ENCODE data around the gene CNTNAP2.

CNTNAP2 gene

GRCh38 chr7:146885231-146885630, 768.6 kb downstream of the CNTNAP2 start:
- Histone ChIP-seq H4K20me1 (ENCODE audit: insufficient read depth) (no peaks in the 10 kb centered on the region), H3K4me2 (no peak overlapping the region)

DNA sequence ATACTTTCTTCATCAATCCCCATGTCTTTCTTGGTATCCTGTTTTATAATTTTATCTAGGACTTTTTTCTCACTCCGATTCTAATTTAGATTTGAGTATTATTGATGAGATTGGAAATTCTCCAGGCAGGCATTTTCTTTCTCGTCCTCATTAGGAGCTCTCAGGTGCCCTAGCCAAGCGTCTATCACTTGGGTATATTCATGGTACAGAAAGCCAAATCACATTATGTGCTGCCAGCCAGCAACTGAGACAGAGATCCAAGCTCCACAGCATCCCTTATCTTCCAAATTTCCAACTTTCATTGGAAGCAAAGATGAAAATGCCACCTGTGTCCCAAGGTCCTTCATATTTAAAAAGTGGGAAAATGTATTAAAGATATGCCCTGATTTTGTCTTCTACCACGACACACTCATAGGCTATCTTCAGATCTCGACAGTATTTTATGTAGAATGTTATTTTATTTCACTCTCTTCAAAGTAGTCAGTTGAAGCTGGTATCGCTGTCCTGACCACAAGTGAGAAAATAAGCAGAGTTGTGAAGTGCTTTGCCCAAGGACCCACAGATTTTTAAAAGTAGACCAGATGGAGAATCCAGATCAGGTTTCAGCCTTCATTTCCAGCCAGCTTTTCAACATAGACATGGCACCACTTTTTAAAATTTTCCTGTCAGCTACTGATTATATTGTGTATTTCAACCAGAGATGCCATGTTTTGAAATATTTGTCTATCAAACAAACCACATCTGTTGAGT, 773.4 kb downstream of the CNTNAP2 start:
- no peak overlapping the region for H2AFZ ChIP-seq (ENCODE audit: low read depth)
- no peaks in the 10 kb centered on the region for H3K27me3 ChIP-seq (ENCODE audit: insufficient read depth, low read depth)
- H3K36me3 ChIP-seq (ENCODE audit: insufficient read depth), result no peaks in the 10 kb centered on the region
- no peak overlapping the region for H3K4me2 ChIP-seq
- no peak overlapping the region for H3K9ac ChIP-seq
- no peak for TF ChIP-seq CTCF (conservative IDR thresholded peaks at IDR 0.05; ENCODE audit: low read depth, low read length)
- no peak overlapping the region for H3K27ac ChIP-seq
- H3K4me3 ChIP-seq (IDR thresholded peaks at IDR 0.05; ENCODE audit: insufficient read depth, low read depth, low read length), result no peak overlapping the region
- H3K4me1 ChIP-seq (ENCODE audit: low read depth, poor library complexity, severe bottlenecking), result no peaks in the 10 kb centered on the region
- no peaks in the 10 kb centered on the region for H3K79me2 ChIP-seq (ENCODE audit: insufficient read depth, low read depth)
- H4K20me1 ChIP-seq (ENCODE audit: insufficient read depth), result no peaks in the 10 kb centered on the region

More at GRCh38 chr7:146885231-146885630, 768.6 kb downstream of the CNTNAP2 start:
- no peaks in the 10 kb centered on the region for H3K4me1 ChIP-seq (ENCODE audit: low read depth, poor library complexity, severe bottlenecking)
- no peak overlapping the region for H3K9ac ChIP-seq
- H3K27me3 ChIP-seq (ENCODE audit: insufficient read depth, low read depth), result no peaks in the 10 kb centered on the region
- no peak overlapping the region for H3K4me3 ChIP-seq (IDR thresholded peaks at IDR 0.05; ENCODE audit: insufficient read depth, low read depth, low read length)
- no peak overlapping the region for H2AFZ ChIP-seq (ENCODE audit: low read depth)
- TF ChIP-seq CTCF (conservative IDR thresholded peaks at IDR 0.05; ENCODE audit: low read depth, low read length), result no peak
- H3K36me3 ChIP-seq (ENCODE audit: insufficient read depth), result no peaks in the 10 kb centered on the region
- H3K27ac ChIP-seq, result no peak overlapping the region
- H3K79me2 ChIP-seq (ENCODE audit: insufficient read depth, low read depth), result no peaks in the 10 kb centered on the region

DNA sequence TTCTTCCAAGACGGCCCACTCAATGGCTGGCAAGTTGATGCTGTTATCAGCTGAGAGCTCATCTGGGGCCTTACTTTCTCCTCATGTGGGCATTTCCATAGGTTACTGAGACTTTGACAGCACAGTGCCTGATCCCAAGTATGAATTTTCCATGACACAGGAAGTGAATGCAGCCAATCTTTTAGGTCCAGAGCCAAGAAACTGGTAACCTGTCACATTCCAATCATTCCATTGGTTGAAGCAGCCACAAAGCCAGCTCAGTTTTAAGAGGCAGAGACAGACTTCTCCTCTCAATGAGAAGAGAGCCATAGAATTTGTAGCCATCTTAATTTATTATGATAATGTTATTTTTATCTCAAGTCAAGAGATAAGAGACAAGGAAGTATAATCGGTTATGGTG, 775.5 kb downstream of the CNTNAP2 start:
- Histone ChIP-seq H3K9ac (no peak overlapping the region), H3K27me3 (ENCODE audit: insufficient read depth, low read depth) (no peaks in the 10 kb centered on the region), H4K20me1 (ENCODE audit: insufficient read depth) (no peaks in the 10 kb centered on the region), H3K4me3 (IDR thresholded peaks at IDR 0.05; ENCODE audit: insufficient read depth, low read depth, low read length) (no peak overlapping the region), H3K79me2 (ENCODE audit: insufficient read depth, low read depth) (no peaks in the 10 kb centered on the region), H2AFZ (ENCODE audit: low read depth) (no peak overlapping the region), H3K4me2 (no peak overlapping the region), H3K27ac (no peak overlapping the region), H3K36me3 (ENCODE audit: insufficient read depth) (no peaks in the 10 kb centered on the region), H3K4me1 (ENCODE audit: low read depth, poor library complexity, severe bottlenecking) (no peaks in the 10 kb centered on the region)
- TF ChIP-seq CTCF (conservative IDR thresholded peaks at IDR 0.05; ENCODE audit: low read depth, low read length), result no peak

DNA sequence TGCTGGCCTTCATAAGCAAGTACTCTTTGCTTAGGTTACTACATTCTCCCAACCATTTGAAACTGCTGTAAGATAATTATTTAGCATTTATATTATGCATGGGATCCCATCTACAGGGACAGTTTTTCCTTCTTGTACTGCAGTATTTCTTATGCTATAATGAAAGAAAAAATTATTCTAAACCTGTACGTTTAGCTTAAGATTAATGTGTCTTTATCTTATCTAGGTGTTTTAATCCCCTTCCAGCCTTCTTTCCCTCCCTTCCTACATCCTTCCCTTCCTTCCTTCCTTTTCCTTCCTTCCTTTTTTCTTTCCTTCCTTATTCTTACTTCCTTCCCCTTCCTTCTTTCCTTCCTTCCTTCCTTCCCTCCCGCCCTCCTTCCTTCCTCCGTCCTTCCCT, 778.3 kb downstream of the CNTNAP2 start:
- no peak overlapping the region for H3K9ac ChIP-seq
- H3K27me3 ChIP-seq (ENCODE audit: insufficient read depth, low read depth), result no peaks in the 10 kb centered on the region
- no peak overlapping the region for H2AFZ ChIP-seq (ENCODE audit: low read depth)
- no peaks in the 10 kb centered on the region for H3K79me2 ChIP-seq (ENCODE audit: insufficient read depth, low read depth)
- H3K27ac ChIP-seq, result no peak overlapping the region
- H3K36me3 ChIP-seq (ENCODE audit: insufficient read depth), result no peaks in the 10 kb centered on the region
- H3K4me1 ChIP-seq (ENCODE audit: low read depth, poor library complexity, severe bottlenecking), result no peaks in the 10 kb centered on the region
- TF ChIP-seq CTCF (conservative IDR thresholded peaks at IDR 0.05; ENCODE audit: low read depth, low read length), result no peak
- no peak overlapping the region for H3K4me2 ChIP-seq
- H4K20me1 ChIP-seq (ENCODE audit: insufficient read depth), result no peaks in the 10 kb centered on the region
- no peak overlapping the region for H3K4me3 ChIP-seq (IDR thresholded peaks at IDR 0.05; ENCODE audit: insufficient read depth, low read depth, low read length)

All from KMS-11 (cell line).